NCI-H748 (cell line): ENCODE results near the gene GPR162.

Experiments
- DNase-seq: peaks from one replicate; lab custom pipeline; 2025; ENCODE audit not compliant: unreplicated experiment; lab: John Stamatoyannopoulos, UW

Gene GPR162

DNA sequence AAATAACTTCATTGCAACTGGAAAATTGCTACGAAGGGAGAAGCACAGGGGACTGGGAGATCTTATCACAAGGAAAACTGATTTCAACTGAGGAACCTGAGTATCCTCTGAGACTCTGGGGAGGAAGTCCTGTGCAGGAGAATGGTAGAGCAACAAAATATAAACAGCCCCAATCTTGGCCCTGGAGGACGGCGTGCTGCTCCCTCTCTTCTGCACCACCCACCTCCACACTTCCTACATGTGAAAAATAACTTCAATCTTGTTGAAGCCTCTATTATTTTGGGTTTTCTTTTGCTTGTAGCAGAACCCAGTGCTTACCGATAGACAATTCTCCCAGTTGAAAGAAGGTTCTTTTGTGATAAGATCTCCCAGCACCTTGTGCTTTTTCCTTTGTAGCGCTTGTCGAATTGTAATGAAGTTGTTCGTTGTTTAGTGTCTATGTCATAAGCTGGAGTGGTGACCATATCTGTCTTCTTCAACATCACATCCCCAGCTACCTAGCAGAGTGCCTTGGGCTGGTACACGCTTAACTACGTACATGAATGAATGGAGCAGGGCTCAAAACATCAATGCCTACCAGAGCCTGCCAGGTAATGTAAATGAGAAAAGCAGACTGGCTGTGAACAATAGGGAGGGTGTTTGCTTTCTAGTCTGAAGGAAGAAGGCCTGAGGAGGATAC is 35.1 kb upstream of the GPR162 start:
- DNase-seq, result no peak

DNA sequence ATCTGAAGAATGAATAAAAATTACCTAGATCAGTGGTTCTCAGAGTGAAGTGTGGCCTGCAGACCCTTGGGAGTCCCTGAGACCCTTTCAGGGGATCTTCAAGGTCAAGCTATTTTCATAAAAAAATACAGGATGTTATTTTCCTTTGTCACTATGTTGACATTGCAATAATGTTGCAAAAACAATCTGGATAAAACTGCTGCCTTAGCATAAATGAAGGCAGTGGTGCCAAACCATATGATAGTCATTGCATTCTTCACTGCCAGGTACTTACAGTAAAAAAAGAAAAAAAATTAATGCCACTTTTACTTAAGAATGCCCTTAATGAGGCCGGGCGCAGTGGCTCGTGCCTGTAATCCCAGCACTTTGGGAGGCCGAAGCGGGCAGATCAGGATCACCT is 34.3 kb upstream of the GPR162 start:
- DNase-seq, result no peak

- no peak for DNase-seq
Measured at GRCh38 chr12:6788972-6789924, 32.4 kb upstream of the GPR162 start, which contains the start of gene CD4. TSS of gene CD4 (plus strand) at chr12:6789528. CDS start at chr12:6800139, 10,611 bp downstream.

- DNase-seq, result no peak
Measured at GRCh38 chr12:6790496-6791150, 31.0 kb upstream of the GPR162 start.

DNA sequence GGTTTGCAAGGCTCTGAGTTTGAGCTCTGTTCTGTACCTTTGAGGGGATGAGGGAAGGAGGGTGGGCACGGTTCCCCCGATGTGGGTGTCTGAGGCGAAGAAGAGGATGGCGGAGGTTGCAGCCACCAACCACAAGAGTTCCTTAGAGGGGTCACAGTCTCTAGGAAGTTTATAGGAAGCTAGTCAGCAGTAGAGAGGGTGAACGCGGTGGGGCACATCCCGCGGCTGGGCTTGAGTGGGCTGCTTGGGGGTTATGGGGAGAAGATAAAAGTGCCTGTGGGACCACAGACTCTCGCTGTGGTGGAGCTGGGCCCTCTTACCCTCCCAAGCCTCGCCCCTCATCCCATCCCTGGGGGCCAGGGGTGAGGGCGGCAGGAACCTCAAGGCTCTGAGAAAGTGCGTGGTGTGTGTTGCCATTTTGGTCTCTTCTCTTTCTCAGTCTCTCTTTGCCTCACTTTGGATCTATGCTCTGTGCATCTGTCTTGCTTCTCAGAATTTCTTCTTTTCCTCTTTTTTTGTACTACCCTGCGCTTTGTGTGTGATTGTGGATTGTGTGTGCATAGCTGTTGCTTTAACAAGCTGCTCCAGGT is 29.6 kb upstream of the GPR162 start:
- no peak for DNase-seq

GRCh38 chr12:6792522-6793201 is 29.0 kb upstream of the GPR162 start:
- no peak for DNase-seq

GRCh38 chr12:6795088-6795487 is 26.5 kb upstream of the GPR162 start:
- DNase-seq, result no peak

DNA sequence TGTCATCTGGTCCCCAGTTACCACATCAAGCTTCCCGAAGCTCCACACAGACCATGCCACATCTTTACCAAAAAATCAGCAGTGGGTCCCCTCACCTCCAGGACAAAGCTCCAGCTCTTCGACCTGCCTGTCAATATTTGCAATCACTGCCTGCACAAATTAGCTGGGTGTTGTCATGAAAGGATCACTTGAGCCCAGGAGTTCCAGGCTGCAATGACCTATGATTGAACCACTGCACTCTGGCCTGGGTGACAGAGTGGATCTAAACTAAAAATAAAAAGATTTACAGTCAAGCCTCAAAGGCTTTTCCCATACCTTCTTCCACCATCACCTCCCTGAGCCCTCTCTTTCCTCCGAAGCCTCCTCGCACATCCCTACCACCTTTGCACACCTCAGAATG is 25.0 kb upstream of the GPR162 start:
- DNase-seq, result no peak

DNA sequence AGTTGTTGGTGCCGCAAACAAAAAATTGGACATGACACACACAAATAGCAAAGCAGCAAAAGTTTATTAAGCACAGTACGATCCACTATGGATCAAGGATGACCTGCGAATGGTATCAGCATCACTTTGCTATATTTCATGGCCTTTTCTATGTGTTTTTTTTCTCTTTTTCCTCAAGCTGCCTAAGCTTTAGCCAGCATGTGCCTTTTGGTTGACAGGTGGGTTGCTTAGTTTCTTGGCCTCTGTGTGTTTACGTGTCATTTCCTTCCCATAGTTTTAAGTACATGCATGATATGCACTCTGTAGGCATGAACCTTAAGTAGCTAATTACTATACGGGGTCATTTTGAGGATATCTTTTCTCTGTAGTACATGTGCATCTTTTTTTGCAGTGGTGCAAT is 22.5 kb upstream of the GPR162 start:
- no peak for DNase-seq

DNA sequence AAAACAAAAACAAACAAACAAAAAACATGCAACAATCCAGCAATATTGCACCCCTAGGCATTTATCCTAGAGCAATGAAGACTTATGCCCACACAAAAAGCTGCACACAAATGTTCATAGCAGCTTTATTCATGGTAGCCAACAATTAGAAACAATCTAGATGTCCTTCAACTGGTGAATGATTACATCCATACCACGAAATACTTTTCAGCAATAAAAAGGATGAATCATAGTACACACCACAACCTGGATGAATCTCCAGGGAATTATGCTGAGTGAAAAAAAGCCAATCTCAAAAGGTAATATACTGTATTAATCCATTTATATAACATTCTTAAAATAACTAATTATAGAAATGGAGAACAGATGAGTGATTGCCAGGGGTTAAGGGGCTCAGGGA is 14.5 kb upstream of the GPR162 start:
- DNase-seq, result no peak

DNA sequence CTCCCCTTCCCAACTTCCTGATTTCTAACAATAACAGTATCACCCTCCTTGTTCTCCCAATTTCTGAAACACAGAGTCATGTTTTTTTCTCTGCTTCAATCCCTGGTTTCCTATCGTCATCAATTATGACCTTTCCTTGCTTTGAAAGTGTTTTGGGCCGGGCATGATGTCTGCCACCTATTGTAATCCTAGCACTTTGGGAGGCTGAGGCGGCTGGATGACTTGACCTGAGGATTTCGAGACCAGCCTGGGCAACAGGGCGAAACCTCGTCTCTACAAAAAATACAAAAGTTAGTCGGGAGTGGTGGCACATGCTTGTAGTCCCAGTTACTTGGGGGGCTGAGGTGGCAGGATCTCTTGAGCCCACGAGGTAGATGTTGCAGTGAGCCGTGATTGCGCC is 12.6 kb upstream of the GPR162 start:
- DNase-seq, result no peak

DNA sequence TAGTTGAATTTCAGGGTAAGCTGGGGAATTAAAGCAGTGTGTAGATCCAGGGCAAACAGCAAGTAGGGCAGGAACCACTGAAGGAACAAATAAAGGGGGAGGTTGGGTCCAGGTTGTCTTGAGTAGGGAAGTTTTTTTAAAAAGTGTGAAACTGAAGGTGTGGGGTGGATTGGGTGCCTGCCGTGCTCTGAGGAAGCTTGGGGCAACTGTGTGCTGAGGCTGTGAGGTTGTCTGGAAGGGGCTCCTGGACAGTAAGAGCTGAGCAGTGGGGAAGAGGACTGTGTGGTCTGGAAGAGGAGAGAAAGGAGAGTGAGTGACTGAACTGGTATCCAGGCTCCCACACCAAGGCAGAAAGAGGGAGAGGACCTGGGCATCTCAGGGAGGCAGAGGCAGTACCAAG is 10.9 kb upstream of the GPR162 start:
- DNase-seq, result no peak

DNA sequence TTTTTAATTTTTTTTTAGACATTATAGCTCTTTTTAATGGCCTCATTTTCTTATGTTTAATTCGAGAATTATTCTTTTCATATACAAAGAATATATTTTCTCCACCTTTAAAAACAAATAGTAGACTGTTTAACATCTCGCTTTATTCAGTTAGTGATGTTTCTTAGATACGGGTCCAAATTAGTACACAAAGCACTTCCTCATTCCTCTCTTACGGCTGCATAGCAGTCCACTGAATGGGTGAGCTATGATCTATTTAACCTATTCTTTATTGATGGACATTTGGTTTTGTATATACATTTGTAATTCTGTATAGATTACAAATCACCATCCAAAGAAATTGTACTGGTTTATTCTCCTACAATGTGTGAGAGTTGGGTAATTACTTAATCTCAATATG is 8.3 kb upstream of the GPR162 start:
- DNase-seq, result no peak

GRCh38 chr12:6816598-6816997 is 5.0 kb upstream of the GPR162 start:
- no peak for DNase-seq

- no peak for DNase-seq
Measured at GRCh38 chr12:6817098-6817497, 4.5 kb upstream of the GPR162 start.

GRCh38 chr12:6817662-6818157 is 3.9 kb upstream of the GPR162 start:
- DNase-seq, result no peak

GRCh38 chr12:6818222-6818621 is 3.4 kb upstream of the GPR162 start:
- no peak for DNase-seq

- no peak for DNase-seq
Measured at GRCh38 chr12:6818645-6819044, 3.0 kb upstream of the GPR162 start.

DNA sequence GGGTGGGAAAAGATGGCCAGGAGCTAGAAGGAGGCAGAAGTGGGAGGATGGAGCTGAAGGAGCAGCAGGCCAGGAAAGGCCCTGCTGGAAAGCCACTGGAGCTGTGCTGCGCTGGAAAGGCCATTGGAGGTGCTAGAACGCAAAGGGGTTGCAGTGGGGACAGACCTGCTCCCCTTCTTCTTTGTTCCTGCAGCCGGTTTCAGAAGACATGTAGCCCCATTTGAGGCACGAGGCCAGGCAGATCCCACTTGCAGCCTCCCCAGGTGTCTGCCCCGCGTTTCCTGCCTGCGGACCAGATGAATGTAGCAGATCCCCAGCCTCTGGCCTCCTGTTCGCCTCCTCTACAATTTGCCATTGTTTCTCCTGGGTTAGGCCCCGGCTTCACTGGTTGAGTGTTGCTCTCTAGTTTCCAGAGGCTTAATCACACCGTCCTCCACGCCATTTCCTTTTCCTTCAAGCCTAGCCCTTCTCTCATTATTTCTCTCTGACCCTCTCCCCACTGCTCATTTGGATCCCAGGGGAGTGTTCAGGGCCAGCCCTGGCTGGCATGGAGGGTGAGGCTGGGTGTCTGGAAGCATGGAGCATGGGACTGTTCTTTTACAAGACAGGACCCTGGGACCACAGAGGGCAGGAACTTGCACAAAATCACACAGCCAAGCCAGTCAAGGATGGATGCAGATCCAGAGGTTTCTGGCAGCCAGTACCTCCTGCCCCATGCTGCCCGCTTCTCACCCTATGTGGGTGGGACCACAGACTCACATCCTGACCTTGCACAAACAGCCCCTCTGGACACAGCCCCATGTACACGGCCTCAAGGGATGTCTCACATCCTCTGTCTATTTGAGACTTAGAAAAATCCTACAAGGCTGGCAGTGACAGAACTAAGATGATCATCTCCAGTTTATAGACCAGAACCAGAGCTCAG is 2.3 kb upstream of the GPR162 start:
- DNase-seq, result no peak

DNA sequence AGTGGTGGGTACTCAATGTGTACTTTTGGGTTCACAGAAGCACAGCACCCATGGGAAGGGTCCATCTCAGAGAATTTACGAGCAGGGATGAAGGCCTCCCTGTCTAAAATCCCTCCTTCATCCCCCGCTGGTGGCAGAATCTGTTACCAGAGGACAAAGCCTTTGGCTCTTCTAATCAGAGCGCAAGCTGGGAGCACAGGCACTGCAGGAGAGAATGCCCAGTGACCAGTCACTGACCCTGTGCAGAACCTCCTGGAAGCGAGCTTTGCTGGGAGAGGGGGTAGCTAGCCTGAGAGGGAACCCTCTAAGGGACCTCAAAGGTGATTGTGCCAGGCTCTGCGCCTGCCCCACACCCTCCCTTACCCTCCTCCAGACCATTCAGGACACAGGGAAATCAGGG is 1.5 kb upstream of the GPR162 start:
- DNase-seq, result no peak
